H54 (cell line): ENCODE measurements around the gene GRID2IP.
A peak's percentile ranks its signal among the peaks of the same experiment; 100 is the strongest.
"Not testable (repeated sequence)": the region's sequence is repeated elsewhere in the genome, so short reads cannot be mapped to it uniquely, and the experiment has no call there.

Experiments used
- DNase-seq: peaks from one replicate; pipeline ENCODE4 v3.0.0; 2011; ENCODE audit warnings: low spot score, mixed read lengths; ENCODE audit not compliant: insufficient read length
- FAIRE-seq: peaks from 3 replicates; lab custom pipeline; 2011; peaks lifted over from hg19 to GRCh38; lab: Jason Lieb, UNC
- POLR2A ChIP-seq: IDR thresholded peaks from 2 replicates; pipeline ENCODE4 v1.6.1; 2011; ENCODE audit warnings: low read depth, mild to moderate bottlenecking, low read length

Gene GRID2IP

GRCh38 chr7:6476596-6477317, 74.5 kb downstream of the GRID2IP start:
- DNase-seq, result no peak
- no peak for FAIRE-seq
- no peak for TF ChIP-seq POLR2A

GRCh38 chr7:6475433-6476186, 75.7 kb downstream of the GRID2IP start:
- no peak for TF ChIP-seq POLR2A
- no peak for FAIRE-seq
- no peak for DNase-seq

- DNase-seq, result no peak
- TF ChIP-seq POLR2A, result no peak
- FAIRE-seq, result no peak
These were observed 85.4 kb downstream of the GRID2IP start for GRCh38 chr7:6465862-6466261.

- FAIRE-seq, DNase-seq: not testable (repeated sequence)
These were observed 87.7 kb downstream of the GRID2IP start for GRCh38 chr7:6463609-6464008.

GRCh38 chr7:6461946-6462550, 89.2 kb downstream of the GRID2IP start:
- no peak for TF ChIP-seq POLR2A
- FAIRE-seq, result no peak
- no peak for DNase-seq

GRCh38 chr7:6460990-6461584, 90.2 kb downstream of the GRID2IP start:
- no peak for FAIRE-seq

GRCh38 chr7:6460303-6460702, 91.0 kb downstream of the GRID2IP start:
- FAIRE-seq (no peak), DNase-seq (no peak)
- no peak for TF ChIP-seq POLR2A

More at GRCh38 chr7:6460990-6461584, 90.2 kb downstream of the GRID2IP start:
- no peak for TF ChIP-seq POLR2A
- DNase-seq, result no peak

GRCh38 chr7:6458676-6459075, 92.6 kb downstream of the GRID2IP start:
- not testable (repeated sequence) for FAIRE-seq, DNase-seq

GRCh38 chr7:6453734-6454133, 97.5 kb downstream of the GRID2IP start:
- DNase-seq, result peak; percentile 88
- TF ChIP-seq POLR2A, result no peak
- FAIRE-seq, result peak; percentile 50

- FAIRE-seq (no peak), DNase-seq (no peak)
- TF ChIP-seq POLR2A, result no peak
These were observed 100.0 kb downstream of the GRID2IP start for GRCh38 chr7:6451224-6451705.

- not testable (repeated sequence) for DNase-seq, FAIRE-seq
These were observed 100.7 kb downstream of the GRID2IP start for GRCh38 chr7:6450591-6450990.

GRCh38 chr7:6449884-6450283, 101.4 kb downstream of the GRID2IP start:
- FAIRE-seq, DNase-seq: not testable (repeated sequence)

GRCh38 chr7:6448943-6449543, 102.2 kb downstream of the GRID2IP start:
- DNase-seq (no peak), FAIRE-seq (no peak)
- 0 out of 2 replicates have a peak, but pooled peaks have one; percentile 3 for TF ChIP-seq POLR2A
